ENCODE results near the gene ABCC4. TPM values are rescaled to one million over a fixed set of nuclear protein-coding genes. Genes with fewer than 3 reads are reported as not detected.
"Not testable (repeated sequence)": the region's sequence is repeated elsewhere in the genome, so short reads cannot be mapped to it uniquely, and the experiment has no call there.

Gene ABCC4
- total and polyA plus RNA-seq, 2 donors from 2014 or later, result 11.3 to 52.4 TPM

DNA sequence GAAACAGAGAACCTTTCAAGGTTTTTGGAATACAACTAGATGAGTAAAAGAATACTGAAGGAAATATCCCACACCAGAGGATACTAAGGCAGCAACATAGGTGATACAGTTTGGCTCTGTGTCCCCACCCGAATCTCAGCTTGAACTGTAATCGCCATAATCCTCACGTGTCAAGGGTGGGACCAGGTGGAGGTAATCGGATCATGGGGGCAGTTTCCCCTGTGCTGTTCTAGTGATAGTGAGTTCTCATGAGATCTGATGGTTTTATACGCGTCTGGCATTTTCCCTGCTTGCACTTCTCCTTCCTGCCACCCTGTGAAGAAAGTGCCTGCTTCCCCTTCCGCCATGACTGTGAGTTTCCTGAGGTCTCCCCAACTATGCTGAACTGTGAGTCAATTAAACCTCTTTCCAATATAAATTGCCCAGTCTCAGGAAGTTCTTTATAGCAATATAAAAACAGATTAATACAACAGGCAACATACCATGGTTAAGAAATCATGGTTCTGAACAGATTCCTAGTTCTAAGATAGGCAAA is 97.0 kb downstream of the ABCC4 start:
- DNase-seq (no peak), FAIRE-seq (no peak)
- H3K9ac ChIP-seq (ENCODE audit: low read length in 3 of 3), result no peak overlapping the region
- peaks cover 2 to 6% (median 4%) of the 10 kb centered on the region in 3 donors for H3K36me3 ChIP-seq (ENCODE audit: control insufficient read depth in 2 of 3, insufficient read depth in 3 of 3, low read length in 3 of 3)
- no peak overlapping the region for H3K4me3 ChIP-seq (ENCODE audit: low read length in 3 of 3)
- TF ChIP-seq, protein P1, sequence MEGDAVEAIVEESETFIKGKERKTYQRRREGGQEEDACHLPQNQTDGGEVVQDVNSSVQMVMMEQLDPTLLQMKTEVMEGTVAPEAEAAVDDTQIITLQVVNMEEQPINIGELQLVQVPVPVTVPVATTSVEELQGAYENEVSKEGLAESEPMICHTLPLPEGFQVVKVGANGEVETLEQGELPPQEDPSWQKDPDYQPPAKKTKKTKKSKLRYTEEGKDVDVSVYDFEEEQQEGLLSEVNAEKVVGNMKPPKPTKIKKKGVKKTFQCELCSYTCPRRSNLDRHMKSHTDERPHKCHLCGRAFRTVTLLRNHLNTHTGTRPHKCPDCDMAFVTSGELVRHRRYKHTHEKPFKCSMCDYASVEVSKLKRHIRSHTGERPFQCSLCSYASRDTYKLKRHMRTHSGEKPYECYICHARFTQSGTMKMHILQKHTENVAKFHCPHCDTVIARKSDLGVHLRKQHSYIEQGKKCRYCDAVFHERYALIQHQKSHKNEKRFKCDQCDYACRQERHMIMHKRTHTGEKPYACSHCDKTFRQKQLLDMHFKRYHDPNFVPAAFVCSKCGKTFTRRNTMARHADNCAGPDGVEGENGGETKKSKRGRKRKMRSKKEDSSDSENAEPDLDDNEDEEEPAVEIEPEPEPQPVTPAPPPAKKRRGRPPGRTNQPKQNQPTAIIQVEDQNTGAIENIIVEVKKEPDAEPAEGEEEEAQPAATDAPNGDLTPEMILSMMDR (IDR thresholded peaks at IDR 0.05; ENCODE audit: borderline replicate concordance, extremely low read depth, insufficient read depth), result no peak
- H3K27ac ChIP-seq (ENCODE audit: low read depth in 2 of 2, low read length in 2 of 2), result no peak overlapping the region
- H3K27me3 ChIP-seq (ENCODE audit: control insufficient read depth, insufficient read depth, low read length), result no peaks in the 10 kb centered on the region
- H3K4me1 ChIP-seq (ENCODE audit: control insufficient read depth in 2 of 3, insufficient read depth in 2 of 3, low read depth in 1 of 3, low read length in 3 of 3), result no peaks in the 10 kb centered on the region
- H3K9me3 ChIP-seq (ENCODE audit: control insufficient read depth in 2 of 3, insufficient read depth in 1 of 3, low read length in 3 of 3), result no peaks in the 10 kb centered on the region
- intact Hi-C loops (cut with DNase I), result no loop called here

DNA sequence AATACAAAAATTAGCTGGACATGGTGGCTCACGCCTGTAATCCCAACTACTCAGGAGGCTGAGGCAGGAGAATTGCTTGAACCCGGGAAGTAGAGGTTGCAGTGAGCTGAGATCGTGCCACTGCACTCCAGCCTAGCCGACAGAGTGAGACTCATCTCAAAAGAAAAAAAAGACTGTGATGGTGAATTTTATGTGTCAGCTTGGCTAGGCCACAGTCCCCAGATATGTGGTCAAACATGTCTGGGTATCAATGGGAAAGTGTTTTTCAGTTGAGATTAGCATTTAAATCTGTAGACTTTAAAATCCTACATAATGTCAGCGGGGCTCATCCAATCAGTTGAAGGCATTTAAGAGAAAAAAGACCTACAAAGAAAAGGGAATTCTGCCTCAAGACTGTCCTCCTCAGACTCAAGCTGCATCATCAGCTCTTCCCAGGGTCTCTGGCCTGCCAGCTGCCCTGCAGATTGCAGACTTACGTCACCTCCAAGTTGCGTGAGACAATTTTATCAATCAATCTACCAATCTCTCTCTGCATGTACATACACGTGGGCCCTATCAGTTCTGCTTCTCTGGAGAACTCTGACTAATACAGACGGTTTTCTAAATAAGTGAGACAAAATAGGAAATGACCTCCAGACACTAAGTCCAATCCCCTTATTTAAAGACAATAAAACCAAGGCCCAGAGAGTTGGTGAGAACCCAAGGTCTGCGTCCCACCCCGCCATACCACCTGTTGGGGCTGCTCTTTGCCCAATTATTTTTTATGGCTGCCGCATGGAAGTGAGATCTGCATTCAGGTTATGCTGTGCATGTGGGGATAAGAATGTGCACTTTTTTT is 99.2 kb downstream of the ABCC4 start:
- intact Hi-C loops (cut with DNase I), result no loop called here
- DNase-seq (no peak), FAIRE-seq (no peak)
- TF ChIP-seq, protein P1 (IDR thresholded peaks at IDR 0.05; ENCODE audit: borderline replicate concordance, extremely low read depth, insufficient read depth), result no peak
- Histone ChIP-seq H3K9ac (ENCODE audit: low read length in 3 of 3) (no peak overlapping the region), H3K4me1 (ENCODE audit: control insufficient read depth in 2 of 3, insufficient read depth in 2 of 3, low read depth in 1 of 3, low read length in 3 of 3) (no peaks in the 10 kb centered on the region), H3K27ac (ENCODE audit: low read depth in 2 of 2, low read length in 2 of 2) (no peak overlapping the region), H3K27me3 (ENCODE audit: control insufficient read depth, insufficient read depth, low read length) (no peaks in the 10 kb centered on the region), H3K9me3 (ENCODE audit: control insufficient read depth in 2 of 3, insufficient read depth in 1 of 3, low read length in 3 of 3) (no peaks in the 10 kb centered on the region), H3K36me3 (ENCODE audit: control insufficient read depth in 2 of 3, insufficient read depth in 3 of 3, low read length in 3 of 3) (peaks cover 2 to 6% (median 4%) of the 10 kb centered on the region in 3 donors), H3K4me3 (ENCODE audit: low read length in 3 of 3) (no peak overlapping the region)

DNA sequence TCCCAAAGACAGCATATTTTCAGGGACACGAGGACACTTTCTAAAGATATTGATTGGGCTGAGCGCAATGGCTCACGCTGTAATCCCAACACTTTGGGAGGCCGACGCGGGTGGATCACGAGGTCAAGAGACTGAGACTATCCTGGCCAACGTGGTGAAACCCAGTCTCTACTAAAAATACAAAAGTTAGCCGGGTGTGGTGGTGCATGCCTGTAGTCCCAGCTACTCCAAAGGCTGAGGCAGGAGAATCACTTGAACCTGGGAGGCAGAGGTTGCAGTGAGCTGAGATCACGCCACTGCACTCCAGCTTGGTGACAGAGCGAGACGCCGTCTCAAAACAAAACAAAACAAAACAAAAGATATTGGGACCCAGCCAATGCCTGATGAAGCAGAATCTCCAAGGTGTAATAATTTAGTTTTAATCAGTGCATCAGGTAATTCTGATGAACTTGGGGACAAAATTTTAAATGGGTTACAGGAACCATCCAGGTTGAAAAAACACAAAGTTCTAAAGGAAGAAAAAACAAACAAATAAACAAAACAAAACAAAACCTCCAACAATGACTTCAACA is 100.8 kb downstream of the ABCC4 start:
- H3K9ac ChIP-seq (ENCODE audit: low read length in 3 of 3); H3K9me3 ChIP-seq (ENCODE audit: control insufficient read depth in 2 of 3, insufficient read depth in 1 of 3, low read length in 3 of 3); intact Hi-C loops (cut with DNase I); H3K36me3 ChIP-seq (ENCODE audit: control insufficient read depth in 2 of 3, insufficient read depth in 3 of 3, low read length in 3 of 3); H3K27me3 ChIP-seq (ENCODE audit: control insufficient read depth, insufficient read depth, low read length); DNase-seq; H3K27ac ChIP-seq (ENCODE audit: low read depth in 2 of 2, low read length in 2 of 2); FAIRE-seq; H3K4me1 ChIP-seq (ENCODE audit: control insufficient read depth in 2 of 3, insufficient read depth in 2 of 3, low read depth in 1 of 3, low read length in 3 of 3); H3K4me3 ChIP-seq (ENCODE audit: low read length in 3 of 3): not testable (repeated sequence)

DNA sequence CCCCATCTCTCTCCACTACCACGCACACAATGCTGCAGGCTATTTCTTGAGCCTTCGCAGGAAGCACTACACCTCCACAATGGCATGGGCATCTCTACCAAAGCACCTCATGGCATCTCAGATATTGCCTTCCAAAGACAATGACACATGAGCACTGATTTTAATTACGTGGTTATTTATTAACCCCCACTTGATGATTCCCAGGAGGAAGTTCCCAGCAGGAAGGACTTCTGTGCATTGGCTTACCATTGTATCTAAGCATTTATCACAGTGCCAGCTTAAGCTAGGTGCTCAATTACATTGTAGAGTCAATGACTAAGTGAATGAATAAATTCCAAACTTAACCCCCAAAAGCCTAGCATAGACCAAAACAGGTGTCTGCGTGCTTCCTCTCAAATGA is 101.4 kb downstream of the ABCC4 start:
- FAIRE-seq, result no peak
- H3K27me3 ChIP-seq (ENCODE audit: control insufficient read depth, insufficient read depth, low read length), result no peaks in the 10 kb centered on the region
- H3K4me3 ChIP-seq (ENCODE audit: low read length in 3 of 3), result no peak overlapping the region
- no peak for DNase-seq
- H3K9me3 ChIP-seq (ENCODE audit: control insufficient read depth in 2 of 3, insufficient read depth in 1 of 3, low read length in 3 of 3), result no peaks in the 10 kb centered on the region
- H3K4me1 ChIP-seq (ENCODE audit: control insufficient read depth in 2 of 3, insufficient read depth in 2 of 3, low read depth in 1 of 3, low read length in 3 of 3), result no peaks in the 10 kb centered on the region
- no peaks in the 10 kb centered on the region for H3K36me3 ChIP-seq (ENCODE audit: control insufficient read depth in 2 of 3, insufficient read depth in 3 of 3, low read length in 3 of 3)
- no peak overlapping the region for H3K9ac ChIP-seq (ENCODE audit: low read length in 3 of 3)
- intact Hi-C loops (cut with DNase I), result no loop called here
- H3K27ac ChIP-seq (ENCODE audit: low read depth in 2 of 2, low read length in 2 of 2), result no peak overlapping the region
- TF ChIP-seq, protein P1 (IDR thresholded peaks at IDR 0.05; ENCODE audit: borderline replicate concordance, extremely low read depth, insufficient read depth), result no peak

DNA sequence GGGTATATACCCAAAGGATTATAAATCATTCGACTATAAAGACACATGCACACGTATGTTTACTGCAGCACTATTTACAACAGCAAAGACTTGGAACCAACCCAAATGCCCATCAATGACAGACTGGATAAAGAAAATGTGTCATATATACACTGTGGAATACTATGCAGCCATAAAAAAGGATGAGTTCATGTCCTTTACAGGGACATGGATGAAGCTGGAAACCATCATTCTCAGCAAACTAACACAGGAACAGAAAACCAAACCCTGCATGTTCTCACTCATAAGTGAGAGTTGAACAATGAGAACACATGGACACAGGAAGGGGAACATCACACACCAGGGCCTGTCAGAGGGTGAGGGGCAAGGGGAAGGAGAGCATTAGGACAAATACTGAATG is 102.6 kb downstream of the ABCC4 start:
- FAIRE-seq; H3K9me3 ChIP-seq (ENCODE audit: control insufficient read depth in 2 of 3, insufficient read depth in 1 of 3, low read length in 3 of 3); H3K9ac ChIP-seq (ENCODE audit: low read length in 3 of 3); H3K27ac ChIP-seq (ENCODE audit: low read depth in 2 of 2, low read length in 2 of 2); H3K36me3 ChIP-seq (ENCODE audit: control insufficient read depth in 2 of 3, insufficient read depth in 3 of 3, low read length in 3 of 3); H3K4me3 ChIP-seq (ENCODE audit: low read length in 3 of 3); DNase-seq; H3K27me3 ChIP-seq (ENCODE audit: control insufficient read depth, insufficient read depth, low read length); intact Hi-C loops (cut with DNase I); H3K4me1 ChIP-seq (ENCODE audit: control insufficient read depth in 2 of 3, insufficient read depth in 2 of 3, low read depth in 1 of 3, low read length in 3 of 3): not testable (repeated sequence)

Data from kidney (tissue), 14 donors.